ENCODE data around the gene GLIS1. TPM values are rescaled to one million over a fixed set of nuclear protein-coding genes. Genes with fewer than 3 reads are reported as not detected.

Gene GLIS1
- total RNA-seq, 1 experiment from 2014 or later, result 0.39 TPM

DNA sequence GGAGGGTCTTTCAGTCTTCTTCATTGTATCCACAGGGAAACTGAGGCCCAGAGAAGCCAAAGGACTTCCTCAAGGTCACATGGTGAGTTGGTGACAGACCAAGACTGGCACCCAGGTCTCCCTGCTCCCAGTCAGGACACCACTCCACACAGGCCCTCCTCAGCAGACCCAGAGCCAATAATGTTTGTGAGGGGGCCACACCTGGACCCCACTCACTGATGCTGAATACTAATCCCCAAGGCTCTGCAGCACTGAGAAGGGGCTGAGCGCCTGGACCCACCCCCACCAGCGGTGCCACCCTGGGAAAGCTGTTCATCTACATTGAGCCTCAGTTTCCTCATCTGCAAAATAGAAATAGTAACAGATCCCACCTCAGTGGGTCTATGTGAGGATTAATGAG, 79.5 kb downstream of the GLIS1 start:
- Histone ChIP-seq H3K4me1 (ENCODE audit: control insufficient read depth in 1 of 2, insufficient read depth in 2 of 2, low read length in 2 of 2) (no peaks in the 10 kb centered on the region), H3K9ac (ENCODE audit: low read length) (no peak overlapping the region), H3K36me3 (ENCODE audit: control insufficient read depth in 1 of 2, insufficient read depth in 2 of 2, low read length in 2 of 2) (no peaks in the 10 kb centered on the region), H3K9me3 (ENCODE audit: control insufficient read depth in 1 of 2, insufficient read depth in 1 of 2, low read depth in 1 of 2, low read length in 2 of 2) (no peaks in the 10 kb centered on the region), H3K27ac (ENCODE audit: low read depth, low read length) (no peak overlapping the region), H3K79me2 (ENCODE audit: insufficient read depth, low read length) (no peaks in the 10 kb centered on the region), H3K4me3 (replicated peaks in 1 of 2; ENCODE audit: low read depth in 1 of 2, low read length in 2 of 2) (no peak overlapping the region), H3K27me3 (ENCODE audit: insufficient read depth, low read length) (peaks cover 13% of the 10 kb centered on the region; the same call in 1 of the 2 replicates), H3K9me2 (ENCODE audit: insufficient read depth) (no peaks in the 10 kb centered on the region), H2AFZ (ENCODE audit: low read depth, low read length, poor library complexity, severe bottlenecking) (no peak overlapping the region), H4K20me1 (ENCODE audit: insufficient read depth) (no peaks in the 10 kb centered on the region), H3K4me2 (ENCODE audit: low read length) (no peak overlapping the region)
- BruUV-seq (replicated peaks), result no TSS peak
- TF ChIP-seq, protein P1, sequence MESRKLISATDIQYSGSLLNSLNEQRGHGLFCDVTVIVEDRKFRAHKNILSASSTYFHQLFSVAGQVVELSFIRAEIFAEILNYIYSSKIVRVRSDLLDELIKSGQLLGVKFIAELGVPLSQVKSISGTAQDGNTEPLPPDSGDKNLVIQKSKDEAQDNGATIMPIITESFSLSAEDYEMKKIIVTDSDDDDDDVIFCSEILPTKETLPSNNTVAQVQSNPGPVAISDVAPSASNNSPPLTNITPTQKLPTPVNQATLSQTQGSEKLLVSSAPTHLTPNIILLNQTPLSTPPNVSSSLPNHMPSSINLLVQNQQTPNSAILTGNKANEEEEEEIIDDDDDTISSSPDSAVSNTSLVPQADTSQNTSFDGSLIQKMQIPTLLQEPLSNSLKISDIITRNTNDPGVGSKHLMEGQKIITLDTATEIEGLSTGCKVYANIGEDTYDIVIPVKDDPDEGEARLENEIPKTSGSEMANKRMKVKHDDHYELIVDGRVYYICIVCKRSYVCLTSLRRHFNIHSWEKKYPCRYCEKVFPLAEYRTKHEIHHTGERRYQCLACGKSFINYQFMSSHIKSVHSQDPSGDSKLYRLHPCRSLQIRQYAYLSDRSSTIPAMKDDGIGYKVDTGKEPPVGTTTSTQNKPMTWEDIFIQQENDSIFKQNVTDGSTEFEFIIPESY (IDR thresholded peaks at IDR 0.05; ENCODE audit: extremely low read depth, insufficient replicate concordance, low read length), result no peak
- TF ChIP-seq CBX3 (IDR thresholded peaks at IDR 0.05; ENCODE audit: low read depth) (no peak), YY1 (IDR thresholded peaks at IDR 0.05; ENCODE audit: extremely low read depth, insufficient replicate concordance, low read depth, low read length) (no peak), ELF1 (IDR thresholded peaks at IDR 0.05; ENCODE audit: borderline replicate concordance, low read depth) (no peak)
- TF ChIP-seq, protein P2, sequence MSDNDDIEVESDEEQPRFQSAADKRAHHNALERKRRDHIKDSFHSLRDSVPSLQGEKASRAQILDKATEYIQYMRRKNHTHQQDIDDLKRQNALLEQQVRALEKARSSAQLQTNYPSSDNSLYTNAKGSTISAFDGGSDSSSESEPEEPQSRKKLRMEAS (IDR thresholded peaks at IDR 0.05), result no peak
- ATAC-seq (no peak), DNase-seq (ENCODE audit: low read depth, low spot score) (no peak)
- RAD21 ChIA-PET (ENCODE audit: low non-redundant PET in 1 of 2, low total read pairs in 2 of 2, uncharacterized antibody in 2 of 2, unreplicated experiment in 2 of 2), result no interaction called here
- POLR2A ChIA-PET, result no interaction called here
- CTCF ChIA-PET, result no interaction called here
- intact Hi-C loops (cut with micrococcal nuclease), result no loop called here

DNA sequence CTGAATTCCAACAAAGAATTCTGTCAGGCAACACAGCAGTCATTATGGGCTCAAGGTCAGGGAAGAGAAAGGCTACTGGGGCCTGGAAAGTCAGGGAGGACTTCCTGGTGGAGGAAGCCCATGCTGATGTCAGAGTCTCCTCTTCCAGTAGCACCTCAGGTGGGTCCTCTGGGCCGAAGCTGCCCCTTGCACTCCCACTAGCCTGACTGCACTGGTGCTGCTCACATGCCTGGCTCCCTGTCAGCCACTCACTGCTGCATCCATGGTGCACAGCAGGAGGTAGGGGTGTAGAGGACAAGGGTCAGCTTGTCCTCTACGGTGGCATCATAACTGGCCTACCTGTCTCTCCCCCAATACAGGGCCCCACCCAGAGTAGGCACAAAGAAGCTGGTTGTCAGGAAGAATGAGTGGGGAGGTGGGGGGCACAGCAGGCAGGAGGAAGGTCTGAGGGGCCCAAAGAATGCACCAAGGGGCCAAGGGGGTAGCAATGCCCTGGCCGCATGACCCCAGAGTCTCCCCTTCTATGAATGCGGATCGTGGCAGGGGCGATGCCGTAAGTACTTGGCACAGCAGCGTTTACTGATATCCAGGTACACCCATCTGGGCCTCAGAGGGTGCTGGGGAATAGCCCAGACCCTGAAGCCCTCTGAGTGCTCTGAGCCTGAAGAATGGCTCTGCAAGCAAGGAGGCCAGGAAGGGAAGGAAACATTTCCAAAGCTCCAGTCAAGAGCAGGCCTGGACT, 80.3 kb downstream of the GLIS1 start:
- ChIA-PET CTCF (no interaction called here), RAD21 (ENCODE audit: low non-redundant PET in 1 of 2, low total read pairs in 2 of 2, uncharacterized antibody in 2 of 2, unreplicated experiment in 2 of 2) (no interaction called here)
- BruUV-seq (replicated peaks), result no TSS peak

More for the DNA sequence above, 80.3 kb downstream of the GLIS1 start:
- Histone ChIP-seq H3K9me2 (ENCODE audit: insufficient read depth) (no peaks in the 10 kb centered on the region), H3K9ac (ENCODE audit: low read length) (no peak overlapping the region), H3K4me1 (ENCODE audit: control insufficient read depth in 1 of 2, insufficient read depth in 2 of 2, low read length in 2 of 2) (no peaks in the 10 kb centered on the region), H3K4me3 (replicated peaks in 1 of 2; ENCODE audit: low read depth in 1 of 2, low read length in 2 of 2) (no peak overlapping the region), H3K79me2 (ENCODE audit: insufficient read depth, low read length) (no peaks in the 10 kb centered on the region), H3K36me3 (ENCODE audit: control insufficient read depth in 1 of 2, insufficient read depth in 2 of 2, low read length in 2 of 2) (no peaks in the 10 kb centered on the region), H4K20me1 (ENCODE audit: insufficient read depth) (no peaks in the 10 kb centered on the region), H3K4me2 (ENCODE audit: low read length) (no peak overlapping the region), H2AFZ (ENCODE audit: low read depth, low read length, poor library complexity, severe bottlenecking) (no peak overlapping the region), H3K27me3 (ENCODE audit: insufficient read depth, low read length) (peaks cover 13% of the 10 kb centered on the region; the same call in 1 of the 2 replicates), H3K27ac (ENCODE audit: low read depth, low read length) (no peak overlapping the region), H3K9me3 (ENCODE audit: control insufficient read depth in 1 of 2, insufficient read depth in 1 of 2, low read depth in 1 of 2, low read length in 2 of 2) (no peaks in the 10 kb centered on the region)
- TF ChIP-seq FOSL1 (IDR thresholded peaks at IDR 0.05; ENCODE audit: low read depth), result no peak
- no peak for TF ChIP-seq YY1 (IDR thresholded peaks at IDR 0.05; ENCODE audit: extremely low read depth, insufficient replicate concordance, low read depth, low read length)
- no peak for TF ChIP-seq POLR2AphosphoS5 (IDR thresholded peaks at IDR 0.05; ENCODE audit: low read depth, low read length)
- TF ChIP-seq, protein P3, sequence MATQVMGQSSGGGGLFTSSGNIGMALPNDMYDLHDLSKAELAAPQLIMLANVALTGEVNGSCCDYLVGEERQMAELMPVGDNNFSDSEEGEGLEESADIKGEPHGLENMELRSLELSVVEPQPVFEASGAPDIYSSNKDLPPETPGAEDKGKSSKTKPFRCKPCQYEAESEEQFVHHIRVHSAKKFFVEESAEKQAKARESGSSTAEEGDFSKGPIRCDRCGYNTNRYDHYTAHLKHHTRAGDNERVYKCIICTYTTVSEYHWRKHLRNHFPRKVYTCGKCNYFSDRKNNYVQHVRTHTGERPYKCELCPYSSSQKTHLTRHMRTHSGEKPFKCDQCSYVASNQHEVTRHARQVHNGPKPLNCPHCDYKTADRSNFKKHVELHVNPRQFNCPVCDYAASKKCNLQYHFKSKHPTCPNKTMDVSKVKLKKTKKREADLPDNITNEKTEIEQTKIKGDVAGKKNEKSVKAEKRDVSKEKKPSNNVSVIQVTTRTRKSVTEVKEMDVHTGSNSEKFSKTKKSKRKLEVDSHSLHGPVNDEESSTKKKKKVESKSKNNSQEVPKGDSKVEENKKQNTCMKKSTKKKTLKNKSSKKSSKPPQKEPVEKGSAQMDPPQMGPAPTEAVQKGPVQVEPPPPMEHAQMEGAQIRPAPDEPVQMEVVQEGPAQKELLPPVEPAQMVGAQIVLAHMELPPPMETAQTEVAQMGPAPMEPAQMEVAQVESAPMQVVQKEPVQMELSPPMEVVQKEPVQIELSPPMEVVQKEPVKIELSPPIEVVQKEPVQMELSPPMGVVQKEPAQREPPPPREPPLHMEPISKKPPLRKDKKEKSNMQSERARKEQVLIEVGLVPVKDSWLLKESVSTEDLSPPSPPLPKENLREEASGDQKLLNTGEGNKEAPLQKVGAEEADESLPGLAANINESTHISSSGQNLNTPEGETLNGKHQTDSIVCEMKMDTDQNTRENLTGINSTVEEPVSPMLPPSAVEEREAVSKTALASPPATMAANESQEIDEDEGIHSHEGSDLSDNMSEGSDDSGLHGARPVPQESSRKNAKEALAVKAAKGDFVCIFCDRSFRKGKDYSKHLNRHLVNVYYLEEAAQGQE (IDR thresholded peaks at IDR 0.05; ENCODE audit: low read depth), result no peak
- no peak for TF ChIP-seq ZFX (IDR thresholded peaks at IDR 0.05)
- no peak for ATAC-seq
- intact Hi-C loops (cut with micrococcal nuclease), result no loop called here
- no peak for DNase-seq (ENCODE audit: low read depth, low spot score)
- POLR2A ChIA-PET, result no interaction called here
